ENCODE results near the gene PRCP.

The PRCP gene

DNA sequence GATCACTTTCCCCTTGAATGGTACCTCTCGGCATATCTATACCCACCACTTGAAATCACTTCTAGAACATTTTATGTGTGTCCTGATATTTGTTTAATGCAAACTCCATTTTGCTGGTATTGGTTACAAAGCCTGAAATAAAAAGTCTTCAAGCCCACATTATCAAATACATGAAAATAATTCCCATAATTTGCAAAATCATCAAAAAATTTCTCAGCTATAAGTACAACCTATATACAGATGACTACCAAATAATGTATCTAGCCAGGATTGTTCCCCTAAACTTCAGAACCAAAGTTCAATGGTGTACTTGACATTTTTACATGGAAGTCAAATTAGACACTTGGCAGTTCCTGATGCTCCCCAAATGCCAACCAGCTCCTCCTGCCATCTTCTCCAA lies 71.8 kb downstream of the PRCP start:
- no peak for DNase-seq (ENCODE audit: low spot score)

- no peak for DNase-seq (ENCODE audit: low spot score)
Observed at GRCh38 chr11:82826526-82826925, 73.7 kb downstream of the PRCP start.

- no peak for DNase-seq (ENCODE audit: low spot score)
Observed at GRCh38 chr11:82823647-82824619, 76.3 kb downstream of the PRCP start.

DNA sequence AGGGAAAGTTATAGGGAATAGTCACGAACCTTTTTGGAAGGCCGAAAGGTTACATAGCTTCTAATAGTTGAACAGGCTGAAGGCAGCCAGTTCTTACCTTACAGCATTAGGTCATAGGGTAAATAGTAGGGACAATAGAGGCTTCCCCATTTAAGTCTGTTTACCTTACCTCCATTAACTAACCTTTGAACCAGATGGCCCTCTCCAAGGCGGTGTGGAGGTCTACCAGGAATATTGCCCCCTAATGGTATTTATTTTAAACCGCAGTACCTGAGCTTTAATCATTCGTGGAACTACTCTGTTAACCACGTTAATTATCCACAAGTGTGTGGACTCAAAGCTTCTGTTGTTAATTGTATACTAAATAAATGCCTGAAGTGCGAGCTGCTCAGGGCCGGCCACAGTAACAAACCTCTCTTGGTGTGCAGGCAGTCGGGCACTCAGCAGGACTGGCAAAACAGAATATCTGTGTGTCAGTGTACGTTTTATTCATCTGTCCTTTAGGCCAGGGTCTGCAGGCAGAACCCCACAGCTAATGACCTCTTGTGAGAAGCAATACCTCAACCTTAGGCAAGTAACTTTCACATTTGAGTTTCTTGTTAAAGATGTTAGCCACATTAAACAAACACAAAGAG lies 81.7 kb downstream of the PRCP start:
- DNase-seq (ENCODE audit: low spot score): no peak

DNA sequence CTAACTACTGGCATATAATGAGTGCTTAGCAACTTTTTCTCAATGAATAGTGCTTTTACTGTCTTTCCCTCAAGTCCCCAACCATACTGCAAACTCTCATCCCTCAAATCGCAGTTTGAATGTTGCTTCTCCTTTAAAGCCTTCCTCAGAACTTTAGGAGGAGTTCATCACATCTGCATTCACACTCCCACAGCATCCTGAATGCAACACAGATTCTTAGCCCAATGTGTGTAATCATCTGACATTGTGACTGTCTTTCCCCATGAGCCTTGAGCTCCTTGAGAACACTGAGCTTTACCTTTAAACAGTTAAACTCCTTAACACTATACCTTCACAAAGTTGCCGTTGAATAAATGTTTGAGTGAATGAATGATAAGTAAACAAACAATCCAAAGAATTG lies 84.8 kb downstream of the PRCP start:
- no peak for DNase-seq (ENCODE audit: low spot score)

DNA sequence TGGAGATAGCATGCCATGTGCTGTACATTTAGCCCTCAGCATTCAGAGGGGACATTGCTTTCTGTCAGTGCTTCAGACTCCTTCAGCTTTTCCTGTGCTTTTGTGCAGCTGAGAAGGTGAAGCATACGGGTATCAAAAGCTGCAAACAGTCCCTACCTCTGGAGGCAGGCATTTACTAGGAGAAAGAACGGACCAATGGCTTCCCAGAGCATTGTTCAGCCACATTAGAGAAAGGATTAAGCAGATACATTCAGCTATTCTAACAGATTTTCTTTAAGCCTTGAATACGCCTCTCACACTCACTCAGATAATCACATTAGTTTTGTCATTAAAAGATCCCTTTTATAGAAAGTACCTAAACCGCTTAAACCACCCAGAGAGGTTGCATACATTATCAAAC lies 85.9 kb downstream of the PRCP start:
- DNase-seq (ENCODE audit: low spot score): no peak

DNA sequence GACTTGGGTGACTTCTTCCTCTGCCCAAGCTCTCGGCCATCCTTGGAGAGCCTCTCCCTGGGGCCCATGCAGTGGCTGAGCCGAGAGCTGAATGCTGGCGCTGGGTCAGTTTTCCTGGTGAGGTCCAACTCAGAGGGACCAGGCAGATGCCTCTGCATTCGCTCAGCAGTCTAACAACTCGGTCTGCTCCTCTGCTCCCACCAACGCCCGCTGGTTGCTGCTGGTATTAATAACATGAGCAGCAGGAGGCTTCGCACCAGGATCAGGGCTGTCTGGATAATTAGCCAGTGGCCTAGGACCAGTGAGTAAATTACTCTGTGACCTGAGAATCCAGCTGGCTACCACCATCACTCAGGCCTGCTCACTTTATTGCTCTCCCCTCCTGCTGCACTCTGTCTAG lies 88.9 kb downstream of the PRCP start:
- DNase-seq (ENCODE audit: low spot score): no peak

DNA sequence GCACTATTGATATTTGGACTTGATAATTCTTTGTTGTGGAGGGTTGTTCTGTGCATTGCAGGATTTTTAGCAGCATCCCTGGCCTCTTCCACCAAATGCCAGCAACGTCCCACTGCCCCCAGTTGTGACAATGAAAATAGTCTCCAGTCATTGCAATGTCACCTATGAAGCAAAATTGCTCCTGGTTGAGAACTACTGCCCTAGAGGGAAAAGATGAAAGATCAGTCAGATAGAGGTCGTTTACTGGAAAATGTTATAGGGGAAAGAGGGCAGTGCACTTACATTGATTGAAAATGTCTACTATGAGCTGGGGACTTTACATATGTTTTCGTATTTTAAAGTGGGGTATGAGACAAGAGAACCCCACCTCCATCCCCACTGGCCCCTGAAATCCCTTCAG lies 89.5 kb downstream of the PRCP start:
- no peak for DNase-seq (ENCODE audit: low spot score)

DNA sequence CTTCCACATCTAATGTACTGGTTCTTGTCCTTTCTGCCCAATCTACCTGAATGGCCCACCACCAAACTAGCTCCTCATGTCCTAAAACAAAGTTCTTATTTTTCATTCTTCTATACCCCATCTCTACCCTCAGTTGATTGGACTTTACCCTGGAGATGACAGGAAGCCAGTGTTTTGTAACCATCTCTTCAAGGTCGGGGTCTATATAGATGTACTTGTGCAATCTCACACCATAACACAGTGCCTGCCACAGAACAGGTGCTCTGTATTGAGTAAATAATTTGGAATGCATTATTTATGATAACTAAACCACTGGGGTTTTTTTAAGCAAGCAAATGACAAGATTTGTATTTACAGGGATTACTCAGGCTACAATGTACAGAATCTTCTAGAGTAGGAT lies 89.9 kb downstream of the PRCP start:
- no peak for DNase-seq (ENCODE audit: low spot score)

DNA sequence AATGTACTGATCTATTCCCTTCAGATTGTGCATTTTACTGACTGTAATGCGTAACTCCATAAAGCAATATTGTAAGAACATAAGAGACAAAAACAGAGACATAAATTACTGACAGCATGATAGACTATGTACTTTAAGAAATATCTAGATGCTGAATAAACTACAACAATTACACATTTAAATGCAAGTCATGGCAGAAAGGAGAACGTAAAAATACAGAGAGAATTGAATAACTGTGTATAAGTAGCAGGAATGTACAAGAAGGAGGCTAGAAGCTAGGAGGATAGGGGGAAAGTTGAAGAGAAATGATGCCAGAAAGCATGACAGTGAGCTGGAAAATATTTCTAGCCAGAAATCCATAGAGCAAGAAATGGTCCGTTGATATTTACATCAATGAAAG lies 92.6 kb downstream of the PRCP start:
- DNase-seq (ENCODE audit: low spot score): no peak

DNA sequence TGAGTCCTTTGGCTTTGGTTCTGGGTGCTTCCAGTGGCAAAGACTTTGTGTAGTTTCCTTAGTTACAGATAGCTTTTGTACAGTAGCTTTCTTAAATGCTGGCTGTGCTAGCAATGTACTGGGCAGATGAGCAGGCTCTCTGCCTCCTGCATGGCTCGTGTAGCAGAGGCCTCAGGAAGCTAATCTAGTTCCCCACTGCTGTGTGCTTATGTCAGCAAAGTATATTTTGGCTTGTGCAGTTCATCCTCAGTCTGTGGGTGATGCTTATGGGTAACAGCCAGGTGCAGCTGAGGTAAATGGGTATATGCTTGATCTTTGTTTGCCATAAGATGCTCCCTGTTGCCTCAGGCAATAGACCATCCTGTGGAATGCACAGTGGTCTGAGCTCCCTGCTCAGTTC lies 97.5 kb downstream of the PRCP start:
- no peak for DNase-seq (ENCODE audit: low spot score)

DNA sequence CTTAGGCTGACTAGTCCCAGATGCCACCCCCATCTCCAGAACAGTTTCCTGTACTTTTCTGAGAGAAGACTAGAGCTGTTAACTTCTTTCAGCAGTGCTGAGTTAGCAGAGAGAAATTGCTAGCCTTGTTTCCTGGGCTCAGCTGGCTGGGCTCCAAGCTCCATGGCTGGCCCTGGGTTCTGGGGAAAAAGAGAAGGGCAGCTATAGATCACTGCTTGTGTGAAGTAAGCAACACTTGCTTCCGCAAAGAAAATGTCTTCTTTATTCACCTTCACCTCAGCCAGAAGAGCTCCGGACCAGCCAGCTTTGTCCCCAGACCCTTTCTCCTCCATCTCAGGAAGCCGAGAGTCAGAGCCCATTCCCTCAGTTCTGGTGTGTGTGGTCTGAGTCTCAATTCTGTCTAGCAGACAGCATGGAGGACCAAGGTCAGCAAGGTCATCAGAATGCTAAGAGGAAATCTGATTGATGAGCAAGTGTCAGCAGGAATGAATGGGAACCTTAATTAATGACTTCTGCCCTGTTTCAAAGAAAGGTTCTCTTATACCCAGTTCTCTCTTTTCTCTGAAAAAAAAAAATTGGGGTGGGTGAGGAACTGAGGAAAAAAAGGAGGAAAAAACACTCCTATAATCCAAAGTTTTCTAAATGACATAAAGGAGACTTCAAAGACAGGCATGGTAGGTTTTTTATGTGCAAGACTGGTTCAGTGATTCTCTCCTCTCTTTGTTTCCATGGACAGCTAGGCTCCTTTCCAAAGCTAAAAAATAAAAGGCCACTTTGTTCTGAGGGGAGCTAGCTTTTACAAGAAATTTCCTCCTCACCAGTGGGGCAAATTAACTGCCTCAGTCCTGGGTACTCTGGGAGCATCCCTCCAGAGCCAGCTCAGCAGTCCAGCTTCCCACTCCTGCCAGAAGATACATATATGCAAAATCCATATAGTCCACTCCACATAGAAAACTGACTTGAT lies 103.0 kb downstream of the PRCP start:
- DNase-seq (ENCODE audit: low spot score): no peak

GRCh38 chr11:82794490-82794889 lies 105.7 kb downstream of the PRCP start:
- no peak for DNase-seq (ENCODE audit: low spot score)

GRCh38 chr11:82792822-82793569 lies 107.2 kb downstream of the PRCP start:
- DNase-seq (ENCODE audit: low spot score): no peak

GRCh38 chr11:82792319-82792718 lies 107.9 kb downstream of the PRCP start:
- no peak for DNase-seq (ENCODE audit: low spot score)

- DNase-seq (ENCODE audit: low spot score): no peak
Observed at GRCh38 chr11:82791779-82792178, 108.5 kb downstream of the PRCP start.

GRCh38 chr11:82790723-82791484 lies 109.3 kb downstream of the PRCP start:
- DNase-seq (ENCODE audit: low spot score): no peak

DNA sequence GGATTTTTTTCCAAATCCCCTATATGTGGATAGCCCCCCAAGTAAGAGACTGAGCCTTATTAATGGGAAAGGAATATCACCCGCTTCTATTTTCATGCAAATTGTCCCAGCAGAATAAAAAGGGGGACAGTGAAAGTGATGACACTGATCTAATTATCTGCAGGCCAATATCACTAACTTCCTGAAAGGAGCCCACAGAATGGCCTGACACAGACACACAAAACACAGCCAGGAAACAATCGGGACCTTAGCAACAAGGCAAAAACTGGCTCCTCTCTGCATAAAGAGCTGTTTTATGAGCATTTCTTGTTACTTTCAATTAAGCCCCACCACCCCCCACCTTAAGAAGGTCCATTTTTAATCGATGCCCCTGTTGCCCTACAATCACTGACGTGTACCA lies 112.2 kb downstream of the PRCP start:
- DNase-seq (ENCODE audit: low spot score): no peak

DNA sequence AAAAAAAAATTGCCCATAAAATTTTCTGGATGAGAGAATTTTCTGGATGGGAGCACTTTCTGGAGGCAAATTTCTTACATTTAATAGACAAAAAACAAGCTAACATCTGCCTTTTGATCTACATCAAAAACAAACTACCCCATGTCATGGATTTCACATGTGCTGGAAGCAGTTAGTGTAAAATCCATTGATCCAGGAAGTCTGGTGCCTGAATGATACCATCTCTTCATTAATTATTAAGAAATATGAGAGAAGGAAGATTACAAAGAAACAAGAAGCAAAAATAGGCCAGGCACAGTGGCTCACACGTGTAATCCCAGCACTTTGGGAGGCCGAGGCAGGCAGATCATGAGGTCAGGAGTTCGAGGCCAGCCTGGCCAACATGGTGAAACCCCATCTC lies 113.4 kb downstream of the PRCP start:
- no peak for DNase-seq (ENCODE audit: low spot score)

DNA sequence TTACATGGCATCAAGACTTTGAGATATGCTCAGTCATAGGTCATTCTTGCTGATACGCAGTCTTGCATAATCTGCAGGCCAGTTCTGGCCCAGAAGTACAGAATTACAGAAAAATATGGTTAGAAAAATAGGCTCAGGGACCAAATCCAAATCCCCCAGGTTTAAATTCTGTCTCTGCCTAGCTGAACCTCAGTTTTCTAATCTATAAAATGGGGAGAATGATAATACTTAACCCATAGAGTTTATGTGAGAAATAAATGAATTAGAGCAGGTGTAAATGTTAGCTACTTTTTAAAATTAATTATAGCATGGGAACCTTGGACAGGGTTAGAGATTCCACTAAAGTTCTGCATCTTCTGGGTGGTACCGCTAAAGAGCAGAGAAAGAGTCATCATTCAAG lies 114.2 kb downstream of the PRCP start:
- no peak for DNase-seq (ENCODE audit: low spot score)

- no peak for DNase-seq (ENCODE audit: low spot score)
Observed at GRCh38 chr11:82782825-82783374, 117.3 kb downstream of the PRCP start.
